ENCODE data around the gene ECI2. TPM values are rescaled to one million over a fixed set of nuclear protein-coding genes. Genes with fewer than 3 reads are reported as not detected.
"Not testable (repeated sequence)": the region's sequence is repeated elsewhere in the genome, so short reads cannot be mapped to it uniquely, and the experiment has no call there.

ECI2 gene
- total RNA-seq, 1 donor from 2014 or later = 54.1 TPM

DNA sequence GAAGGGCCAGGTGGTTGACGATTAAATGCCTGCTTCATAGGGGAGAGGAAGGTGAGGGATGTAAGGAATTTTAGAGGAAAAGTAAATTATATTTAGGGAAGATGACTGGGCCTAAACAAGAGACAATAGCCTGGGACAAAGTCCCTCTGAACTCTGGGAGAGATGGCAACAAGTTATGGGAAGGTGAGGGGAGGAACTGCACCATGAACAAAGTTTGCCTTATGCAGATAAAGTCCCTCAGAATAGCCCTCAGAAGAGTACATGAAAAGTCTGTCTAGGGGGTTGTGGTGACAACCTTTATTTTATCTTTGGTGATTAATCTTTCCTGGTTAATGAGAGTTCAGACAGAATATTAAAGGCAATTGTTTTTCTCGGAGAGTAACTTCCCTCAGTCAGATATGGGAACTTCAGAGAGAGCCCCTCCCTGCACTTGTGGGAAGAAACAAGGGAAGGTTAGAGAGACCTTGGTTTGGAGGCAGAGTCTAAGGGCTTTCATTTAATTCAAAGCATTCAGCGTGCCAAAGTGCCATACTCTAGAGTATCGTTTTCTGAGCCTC, 29.3 kb downstream of the ECI2 start:
- no peak for DNase-seq (ENCODE audit: low spot score)

DNA sequence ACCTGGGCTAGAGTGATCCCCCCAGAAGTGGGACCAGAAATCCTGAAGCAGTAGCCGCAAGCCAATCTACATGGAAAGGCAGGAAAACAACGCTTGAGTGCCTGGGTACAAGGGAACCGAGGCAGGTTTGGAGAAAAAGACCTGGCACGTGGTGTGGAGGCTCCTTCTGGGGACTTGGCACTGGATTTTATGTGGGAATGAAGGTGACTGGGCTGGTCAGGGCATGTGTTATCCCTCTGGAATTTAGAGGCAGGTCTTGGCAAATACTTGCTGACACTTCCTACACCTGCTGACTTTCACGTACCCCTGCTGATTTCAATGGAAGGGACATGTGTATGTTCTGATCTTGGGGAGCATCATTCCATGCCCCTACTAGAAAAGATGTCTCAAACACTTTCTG, 31.4 kb downstream of the ECI2 start:
- DNase-seq (ENCODE audit: low spot score) = no peak

GRCh38 chr6:4102687-4103244, 32.6 kb downstream of the ECI2 start:
- no peak for DNase-seq (ENCODE audit: low spot score)

GRCh38 chr6:4101298-4101697, 34.1 kb downstream of the ECI2 start:
- DNase-seq (ENCODE audit: low spot score) = no peak

DNA sequence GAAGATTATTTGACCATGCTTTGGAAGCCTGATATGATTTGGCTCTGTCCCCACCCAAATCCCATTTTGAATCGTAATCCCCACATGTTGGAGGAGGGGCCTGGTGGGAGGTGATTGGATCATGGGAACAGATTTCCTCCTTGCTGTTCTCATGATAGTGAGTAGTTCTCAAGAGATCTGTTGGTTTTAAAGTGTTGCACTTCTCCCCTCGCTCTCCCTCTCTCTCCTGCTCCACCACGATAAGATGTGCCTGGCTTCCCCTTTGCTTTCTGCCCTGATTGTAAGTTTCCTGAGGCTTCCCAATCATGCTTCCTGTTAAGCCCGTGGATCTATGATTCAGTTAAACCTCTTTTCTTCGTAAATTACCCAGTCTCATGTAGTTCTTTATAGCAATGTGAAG, 34.7 kb downstream of the ECI2 start:
- no peak for DNase-seq (ENCODE audit: low spot score)

GRCh38 chr6:4093288-4093687, 42.1 kb downstream of the ECI2 start:
- DNase-seq (ENCODE audit: low spot score) = no peak

- no peak for DNase-seq (ENCODE audit: low spot score)
These were observed 43.4 kb downstream of the ECI2 start for GRCh38 chr6:4091941-4092340.

DNA sequence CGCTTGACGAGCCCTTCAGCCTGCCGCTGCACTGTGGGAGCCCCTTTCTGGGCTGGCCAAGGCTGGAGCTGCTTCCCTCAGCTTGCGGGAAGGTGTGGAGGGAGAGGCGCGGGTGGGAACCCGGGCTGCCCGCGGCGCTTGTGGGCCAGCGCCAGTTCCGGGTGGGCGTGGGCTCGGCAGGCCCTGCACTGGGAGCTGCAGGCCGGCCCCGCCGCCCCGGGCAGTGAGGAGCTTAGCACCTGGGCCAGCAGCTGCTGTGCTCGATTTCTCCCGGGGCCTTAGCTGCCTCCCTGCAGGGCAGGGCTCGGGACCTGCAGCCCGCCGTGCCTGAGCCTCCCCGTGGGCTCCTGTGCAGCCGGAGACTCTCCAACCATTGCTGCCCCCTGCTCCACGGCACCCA, 45.3 kb downstream of the ECI2 start:
- not testable (repeated sequence) for DNase-seq (ENCODE audit: low spot score)

- no peak for DNase-seq (ENCODE audit: low spot score)
These were observed 46.7 kb downstream of the ECI2 start for GRCh38 chr6:4088704-4089103.

GRCh38 chr6:4085332-4085700, 50.1 kb downstream of the ECI2 start:
- DNase-seq (ENCODE audit: low spot score) = no peak

- no peak for DNase-seq (ENCODE audit: low spot score)
These were observed 50.7 kb downstream of the ECI2 start for GRCh38 chr6:4084444-4085331.

DNA sequence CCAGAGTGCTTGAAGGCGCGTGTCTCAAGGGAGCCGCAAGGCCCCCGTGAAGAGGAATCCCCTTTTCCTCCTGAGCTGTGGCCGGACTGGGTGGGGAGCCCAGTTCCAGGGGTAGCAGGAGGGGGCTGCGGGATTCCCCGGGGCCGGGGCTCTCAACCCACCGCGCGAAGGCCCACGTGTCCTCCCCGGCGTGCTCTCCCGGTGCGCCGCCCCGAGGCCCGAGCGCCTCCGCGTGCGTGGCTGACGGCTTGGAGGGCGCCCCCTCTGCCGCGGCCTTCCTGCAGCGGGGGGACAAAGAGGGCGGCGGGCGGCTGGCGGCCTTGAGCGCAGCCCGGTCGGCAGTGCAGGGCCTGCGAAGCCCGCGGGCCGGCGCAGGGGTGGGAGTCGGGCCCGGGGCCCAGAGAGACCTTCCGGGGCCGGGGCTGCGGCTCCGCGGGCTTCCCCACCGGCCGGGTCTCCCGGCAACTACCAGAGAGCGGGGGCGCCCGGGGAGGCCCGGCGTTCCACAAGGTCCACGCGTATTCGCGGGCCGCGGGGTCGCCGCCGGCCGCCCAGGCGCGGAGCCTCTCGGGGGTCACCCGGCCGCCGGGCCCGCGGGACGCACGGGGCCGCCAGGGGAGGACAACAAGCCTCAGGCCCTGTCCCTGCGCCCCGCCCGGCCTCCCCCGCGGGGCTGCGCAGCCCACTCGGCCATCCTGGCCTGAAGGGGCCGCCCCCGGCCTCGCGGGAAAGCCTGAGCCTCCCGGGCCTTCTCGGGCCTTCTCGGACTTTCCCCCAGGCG, 56.5 kb downstream of the ECI2 start, which contains the start of gene FAM217A:
Gene FAM217A, minus strand, starts transcription at position 447 of the 781 bp plus-strand sequence. CDS start 1,723 bp downstream, outside the sequence.
- no peak for DNase-seq (ENCODE audit: low spot score)

- DNase-seq (ENCODE audit: low spot score) = no peak
These were observed 60.7 kb downstream of the ECI2 start for GRCh38 chr6:4074478-4075235.

GRCh38 chr6:4071330-4071729, 64.0 kb downstream of the ECI2 start:
- DNase-seq (ENCODE audit: low spot score) = no peak

DNA sequence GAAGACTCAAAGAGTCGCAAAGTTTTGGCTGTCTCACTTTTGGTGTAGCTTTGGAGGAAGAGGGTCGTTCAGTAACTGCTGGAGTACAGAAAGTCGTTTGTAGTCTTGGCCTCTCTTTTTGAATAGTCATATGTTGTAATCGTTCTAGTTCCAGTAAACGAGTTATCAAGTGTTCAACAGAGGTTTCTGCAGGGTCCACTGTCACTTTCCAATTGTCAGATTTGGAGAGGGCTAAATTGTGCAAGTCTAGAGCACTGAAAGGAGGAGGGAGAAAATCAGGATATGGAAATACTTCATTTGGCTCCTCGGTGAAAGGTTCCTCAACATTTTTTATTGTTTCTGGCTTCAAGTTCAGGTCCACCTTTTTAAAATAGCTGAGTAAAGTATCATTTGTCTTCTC, 66.2 kb downstream of the ECI2 start:
- DNase-seq (ENCODE audit: low spot score) = no peak

DNA sequence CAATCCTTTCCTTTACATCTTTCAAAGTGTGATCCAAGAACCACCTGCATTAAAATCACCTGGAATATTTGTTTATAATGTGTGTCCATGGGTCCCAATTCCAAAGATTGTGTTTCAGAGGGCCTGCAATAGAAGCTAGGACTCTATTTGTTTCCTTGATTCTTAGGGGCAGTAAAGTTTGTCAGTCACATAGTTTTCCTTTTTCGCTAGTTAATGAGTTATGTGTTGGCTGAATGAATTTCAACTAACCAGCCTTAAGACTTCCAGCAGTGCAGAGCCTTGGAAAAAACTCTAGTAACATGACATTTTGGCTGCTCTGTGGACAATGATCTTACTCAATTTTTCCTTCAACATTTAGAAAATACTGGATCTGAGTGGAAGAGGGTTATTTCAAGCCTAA, 67.7 kb downstream of the ECI2 start:
- no peak for DNase-seq (ENCODE audit: low spot score)

DNA sequence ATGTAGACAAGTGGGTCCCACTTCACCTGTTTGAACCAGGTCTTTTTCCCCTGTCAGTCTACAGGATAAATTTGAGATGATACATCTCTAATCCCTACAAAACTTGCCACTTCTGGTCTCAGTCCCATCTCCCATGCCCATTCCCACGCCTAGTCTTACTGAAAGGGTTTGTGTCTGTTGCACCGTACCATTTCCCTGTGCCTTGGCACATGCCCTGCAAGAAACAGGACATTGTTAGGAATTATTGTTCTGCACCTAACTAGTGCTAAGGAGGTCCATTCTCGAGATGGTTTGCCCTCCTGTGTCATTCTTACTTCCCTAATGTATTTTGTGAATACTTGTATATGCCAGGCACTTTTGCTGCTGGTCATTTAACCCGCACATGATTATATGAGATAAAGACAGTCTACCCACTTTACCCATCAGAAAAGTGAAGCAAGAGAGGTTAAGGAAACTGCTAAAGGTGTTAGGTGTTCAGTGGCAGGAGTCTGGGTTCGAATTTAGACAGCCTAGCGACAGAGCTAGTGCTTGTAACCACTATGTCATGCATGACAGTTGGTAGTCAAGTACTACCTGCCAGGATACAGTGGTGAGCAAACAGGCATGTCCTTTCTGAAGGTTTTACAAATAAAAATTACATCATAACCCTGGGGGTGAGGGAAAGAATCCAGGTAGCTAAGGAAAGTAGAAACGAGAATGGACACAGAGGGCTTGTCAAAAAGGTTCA, 69.2 kb downstream of the ECI2 start:
- no peak for DNase-seq (ENCODE audit: low spot score)
